C4-2B (cell line): Measurements from ENCODE around the gene PACS2.
"Not testable (repeated sequence)": the region's sequence is repeated elsewhere in the genome, so short reads cannot be mapped to it uniquely, and the experiment has no call there.

Source experiments
- H3K27ac ChIP-seq: fragments of 450-650 bp; 2 replicates; pipeline ENCODE4 v1.5.1; 2017
- CTCF ChIP-seq: fragments of 450-650 bp; conservative IDR thresholded peaks from 2 replicates; pipeline ENCODE4 v1.5.1; 2017; ENCODE audit warnings: mild to moderate bottlenecking
- ZFX ChIP-seq: fragments of 450-650 bp; IDR thresholded peaks from 2 replicates; pipeline ENCODE4 v1.6.1; 2017

Gene PACS2

GRCh38 chr14:105283028-105283427 lies 31.5 kb upstream of the PACS2 start:
- H3K27ac ChIP-seq: no peak overlapping the region
- TF ChIP-seq ZFX: no peak
- no peak for TF ChIP-seq CTCF

GRCh38 chr14:105283899-105284298 lies 30.6 kb upstream of the PACS2 start:
- no peak overlapping the region for H3K27ac ChIP-seq
- TF ChIP-seq CTCF (no peak), ZFX (no peak)

GRCh38 chr14:105285174-105285573 lies 29.4 kb upstream of the PACS2 start:
- H3K27ac ChIP-seq: no peak overlapping the region
- TF ChIP-seq CTCF: no peak
- TF ChIP-seq ZFX: no peak

GRCh38 chr14:105286759-105287144 lies 27.8 kb upstream of the PACS2 start:
- H3K27ac ChIP-seq: no peak overlapping the region
- no peak for TF ChIP-seq CTCF
- no peak for TF ChIP-seq ZFX

GRCh38 chr14:105287249-105288102 lies 27.1 kb upstream of the PACS2 start:
- H3K27ac ChIP-seq: no peak overlapping the region
- TF ChIP-seq ZFX (no peak), CTCF (no peak)

- not testable (repeated sequence) for H3K27ac ChIP-seq
These were observed 25.6 kb upstream of the PACS2 start for GRCh38 chr14:105288936-105289335.

GRCh38 chr14:105290621-105291346 lies 23.8 kb upstream of the PACS2 start:
- H3K27ac ChIP-seq: no peak overlapping the region
- TF ChIP-seq ZFX (no peak), CTCF (no peak)
